ENCODE data around the gene CCS.
"Not testable (repeated sequence)": the region's sequence is repeated elsewhere in the genome, so short reads cannot be mapped to it uniquely, and the experiment has no call there.

Gene CCS

DNA sequence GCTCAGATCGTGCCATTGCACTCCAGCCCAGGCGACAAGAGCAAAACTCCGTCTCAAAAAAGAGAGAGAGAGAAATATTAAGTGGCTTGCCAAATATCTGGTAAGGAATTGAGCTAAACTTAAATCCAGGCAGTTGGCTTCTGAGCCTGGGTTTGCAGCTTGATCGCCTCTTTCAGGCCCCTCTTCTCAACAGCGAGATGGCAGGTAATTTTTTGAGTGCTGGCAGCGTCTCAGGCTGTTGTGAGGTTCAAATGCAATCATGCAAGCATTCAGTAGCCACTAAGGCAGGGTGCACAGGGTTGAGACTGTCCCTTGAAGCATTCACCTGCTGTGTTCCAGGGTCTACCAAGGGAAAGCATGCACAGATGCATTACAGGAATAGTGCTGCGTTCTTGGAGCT, 23.9 kb upstream of the CCS start:
- Mint-ChIP-seq H3K4me3 (peak overlapping the region; percentile 83), H3K9me3 (ENCODE audit: low read depth) (no peaks in the 10 kb centered on the region), H3K4me1 (ENCODE audit: low read depth) (peaks cover 8% of the 10 kb centered on the region), H3K27me3 (no peaks in the 10 kb centered on the region), H3K36me3 (no peaks in the 10 kb centered on the region), H3K27ac (no peak overlapping the region)

DNA sequence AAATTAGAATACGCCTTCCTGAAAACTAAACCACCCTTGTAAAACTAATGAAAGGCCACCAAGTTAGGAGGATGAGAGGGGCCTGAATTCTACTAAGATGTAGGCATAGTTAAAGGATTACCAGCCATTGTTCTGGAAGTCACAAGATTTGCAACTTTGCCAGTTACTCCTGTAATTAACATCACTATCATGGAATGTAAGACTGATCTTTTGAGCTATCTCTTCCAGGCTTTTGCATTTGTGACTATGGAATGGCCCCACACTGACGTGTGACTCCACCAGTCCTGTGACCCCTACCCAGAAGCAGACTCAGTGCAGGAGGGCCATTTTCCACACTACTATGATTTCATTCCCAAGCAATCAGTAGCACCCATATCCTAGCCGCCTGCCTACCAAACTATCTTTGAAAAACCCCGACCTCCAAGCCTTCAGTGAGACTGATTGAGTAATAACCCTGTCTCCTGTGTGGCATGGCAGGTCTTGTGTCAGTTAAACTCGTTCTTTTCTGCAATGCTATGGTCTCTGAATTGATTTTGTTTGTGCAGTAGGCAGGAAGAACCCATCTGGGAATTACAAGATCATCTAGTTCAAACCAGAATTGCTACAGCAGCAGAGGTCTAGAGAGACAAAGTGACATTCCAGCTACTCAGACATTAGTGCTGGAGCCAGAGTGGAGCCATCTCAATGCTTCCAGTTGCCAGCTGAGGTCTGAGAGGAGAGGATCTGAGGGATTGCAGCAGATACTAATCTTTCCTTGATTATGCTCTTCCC, 22.7 kb upstream of the CCS start:
- Mint-ChIP-seq H3K9me3 (ENCODE audit: low read depth) (no peaks in the 10 kb centered on the region), H3K27ac (no peak overlapping the region), H3K36me3 (no peaks in the 10 kb centered on the region), H3K27me3 (no peaks in the 10 kb centered on the region), H3K4me3 (no peak overlapping the region), H3K4me1 (ENCODE audit: low read depth) (peaks cover 8% of the 10 kb centered on the region)

DNA sequence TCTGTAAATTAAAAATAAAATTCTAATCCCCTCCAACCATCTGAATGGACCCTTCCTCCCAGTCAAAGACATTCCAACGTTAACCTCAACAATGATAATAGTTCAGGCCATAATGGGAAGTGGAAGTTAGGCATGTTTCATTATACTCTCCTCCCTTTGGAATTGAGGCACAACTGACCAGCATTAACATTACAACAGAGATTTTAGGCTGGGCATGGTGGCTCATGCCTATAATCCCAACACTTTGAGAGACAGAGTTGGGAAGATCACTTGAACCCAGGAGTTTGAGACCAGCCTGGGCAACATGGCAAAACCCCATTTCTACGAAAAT, 22.2 kb upstream of the CCS start:
- Mint-ChIP-seq H3K4me1 (ENCODE audit: low read depth) (peaks cover 8% of the 10 kb centered on the region), H3K4me3 (no peak overlapping the region), H3K27me3 (no peaks in the 10 kb centered on the region)

DNA sequence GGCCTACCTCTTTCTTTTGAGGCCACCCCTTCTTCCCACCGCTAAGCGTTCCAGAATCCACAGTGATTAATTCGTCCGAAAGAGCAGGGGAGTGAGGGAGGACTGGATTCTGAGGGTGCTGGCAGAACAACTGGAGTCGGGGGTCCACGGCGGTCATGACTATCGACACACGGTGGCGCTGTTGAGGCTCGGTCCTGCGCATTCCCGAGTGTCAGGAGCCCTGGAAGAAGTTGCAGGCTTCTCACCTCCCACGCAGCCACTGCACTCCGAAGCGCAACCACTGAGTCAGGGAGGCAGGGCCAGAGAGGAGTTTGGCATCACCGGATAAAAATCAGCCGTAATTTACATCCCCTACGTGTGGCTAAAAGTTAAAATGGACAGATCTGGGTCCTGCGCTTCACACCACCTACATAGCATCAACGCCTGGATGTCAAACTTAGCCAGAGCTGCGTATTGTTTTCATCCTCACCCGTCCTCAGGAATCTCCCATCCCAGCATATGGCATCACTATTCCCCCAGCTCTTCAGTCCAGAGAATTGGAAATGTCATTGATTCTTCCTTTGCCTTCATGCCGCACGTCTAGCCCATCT, 13.9 kb upstream of the CCS start:
- H3K36me3 Mint-ChIP-seq, result peaks cover 2% of the 10 kb centered on the region
- no peaks in the 10 kb centered on the region for H3K9me3 Mint-ChIP-seq (ENCODE audit: low read depth)
- peaks cover 2% of the 10 kb centered on the region for H3K27me3 Mint-ChIP-seq
- no peak overlapping the region for H3K27ac Mint-ChIP-seq
- H3K4me1 Mint-ChIP-seq (ENCODE audit: low read depth), result peaks cover 10% of the 10 kb centered on the region
- H3K4me3 Mint-ChIP-seq, result peak overlapping the region; percentile 30

More for the DNA sequence above, 22.2 kb upstream of the CCS start:
- H3K9me3 Mint-ChIP-seq (ENCODE audit: low read depth), result no peaks in the 10 kb centered on the region
- H3K27ac Mint-ChIP-seq, result no peak overlapping the region
- no peaks in the 10 kb centered on the region for H3K36me3 Mint-ChIP-seq

DNA sequence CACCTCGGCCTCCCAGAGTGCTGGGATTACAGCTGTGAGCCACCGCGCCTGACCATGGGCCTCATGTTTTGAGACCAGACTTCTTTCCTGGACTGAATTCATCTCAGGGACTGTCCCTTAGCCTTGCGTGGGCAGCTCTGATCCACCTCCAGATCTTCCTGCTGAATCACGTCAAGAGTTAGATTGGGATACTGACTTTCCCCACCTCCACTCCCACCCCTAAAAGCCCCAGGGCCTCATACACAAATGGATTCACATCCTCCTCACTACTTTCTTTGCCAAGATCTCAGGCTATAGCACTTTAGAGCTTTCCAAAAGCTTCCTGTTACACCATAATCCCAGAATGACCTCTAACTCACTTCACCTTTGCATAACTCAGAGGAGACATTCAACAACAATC, 12.2 kb upstream of the CCS start:
- Mint-ChIP-seq H3K36me3 (peaks cover 2% of the 10 kb centered on the region), H3K27me3 (peaks cover 2% of the 10 kb centered on the region), H3K4me3 (no peak overlapping the region), H3K4me1 (ENCODE audit: low read depth) (peaks cover 10% of the 10 kb centered on the region), H3K27ac (no peak overlapping the region), H3K9me3 (ENCODE audit: low read depth) (no peaks in the 10 kb centered on the region)

DNA sequence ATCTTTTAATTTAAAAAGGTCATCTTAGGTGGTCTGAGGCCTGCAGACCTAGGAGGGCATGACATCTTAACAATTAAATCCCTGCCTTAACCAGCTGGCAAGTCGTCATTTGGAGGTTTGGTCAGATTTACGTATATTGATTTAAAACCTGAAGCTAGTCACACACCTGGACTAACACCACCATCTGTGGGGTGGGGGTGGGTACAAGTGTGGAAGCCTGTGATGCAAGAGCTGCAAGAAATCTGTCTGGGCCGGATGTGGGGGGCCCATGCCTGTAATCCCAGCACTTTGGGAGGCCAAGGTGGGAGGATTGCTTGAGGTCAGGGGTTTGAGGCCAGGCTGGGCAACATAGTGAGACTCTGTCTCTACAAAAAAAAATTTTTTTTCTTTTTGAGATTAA, 11.7 kb upstream of the CCS start:
- H3K36me3 Mint-ChIP-seq, result peaks cover 2% of the 10 kb centered on the region
- peaks cover 2% of the 10 kb centered on the region for H3K27me3 Mint-ChIP-seq
- no peak overlapping the region for H3K4me3 Mint-ChIP-seq
- no peaks in the 10 kb centered on the region for H3K9me3 Mint-ChIP-seq (ENCODE audit: low read depth)
- no peak overlapping the region for H3K27ac Mint-ChIP-seq
- H3K4me1 Mint-ChIP-seq (ENCODE audit: low read depth), result peaks cover 10% of the 10 kb centered on the region

DNA sequence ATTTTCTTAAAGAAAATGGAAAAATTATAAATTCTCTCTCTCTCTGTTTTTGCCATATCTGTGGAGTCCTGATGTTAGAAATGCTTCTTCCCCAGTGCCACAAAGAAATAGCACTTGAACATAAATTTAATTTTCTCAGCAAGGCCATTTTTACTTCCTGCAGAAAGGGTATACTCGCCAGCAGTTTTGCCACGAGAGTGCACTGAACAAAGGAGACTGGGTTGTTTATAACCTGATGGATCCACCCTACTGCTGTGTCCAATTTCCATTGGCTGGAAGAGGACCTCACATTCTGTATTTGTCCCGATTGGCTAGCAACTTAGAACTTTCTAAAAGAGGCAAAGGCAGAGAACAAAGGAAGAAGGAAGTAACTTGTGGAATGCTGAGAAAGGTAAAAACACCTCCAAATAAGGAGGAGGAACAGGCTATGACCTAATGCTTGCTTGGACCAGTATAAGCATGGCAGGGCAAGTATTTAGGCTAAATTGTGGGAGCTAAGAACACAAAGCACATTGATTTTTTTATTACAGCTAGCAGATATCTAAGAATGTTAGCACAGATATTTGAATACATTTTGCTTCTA, 10.3 kb upstream of the CCS start:
- H3K27me3 Mint-ChIP-seq; H3K4me3 Mint-ChIP-seq; H3K27ac Mint-ChIP-seq; H3K9me3 Mint-ChIP-seq (ENCODE audit: low read depth); H3K4me1 Mint-ChIP-seq (ENCODE audit: low read depth); H3K36me3 Mint-ChIP-seq: not testable (repeated sequence)

DNA sequence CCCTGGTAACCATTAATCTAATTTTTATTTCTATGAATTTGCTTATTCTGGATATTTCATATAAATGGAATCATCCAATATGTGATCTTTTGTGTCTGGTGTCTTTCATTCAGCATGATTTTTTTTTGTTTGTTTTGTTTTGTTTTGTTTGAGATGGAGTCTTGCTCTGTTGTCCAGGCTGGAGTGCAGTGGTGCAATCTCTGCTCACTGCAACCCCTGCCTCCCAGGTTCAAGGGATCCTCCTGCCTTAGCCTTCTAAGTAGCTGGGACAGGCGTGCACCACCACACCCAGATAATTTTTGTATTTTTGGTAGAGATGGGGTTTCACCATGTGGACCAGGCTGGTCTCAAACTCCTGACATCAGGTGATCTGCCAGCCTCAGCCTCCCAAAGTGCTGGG, 7.5 kb upstream of the CCS start:
- H3K4me1 Mint-ChIP-seq (ENCODE audit: low read depth); H3K4me3 Mint-ChIP-seq: not testable (repeated sequence)

DNA sequence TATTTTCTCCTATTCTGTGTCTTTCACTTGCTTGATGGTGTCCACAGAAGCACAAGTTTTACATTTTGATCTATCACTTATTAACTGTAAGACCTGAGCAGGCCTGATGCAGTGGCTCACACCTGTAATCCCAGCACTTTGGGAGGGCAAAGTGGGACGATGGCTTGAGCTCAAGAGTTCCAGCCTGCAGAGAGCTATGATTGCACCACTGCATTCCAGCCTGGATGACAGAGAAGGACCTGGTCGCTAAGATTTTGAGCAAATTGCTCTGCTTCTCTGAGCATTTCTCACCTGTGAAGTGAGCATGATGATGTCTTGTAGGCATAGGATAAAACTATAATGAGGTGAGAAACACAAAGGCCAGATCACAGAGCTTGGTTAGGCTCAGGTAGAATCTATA, 6.8 kb upstream of the CCS start:
- Mint-ChIP-seq H3K9me3 (ENCODE audit: low read depth) (no peaks in the 10 kb centered on the region), H3K27ac (no peak overlapping the region), H3K27me3 (no peaks in the 10 kb centered on the region), H3K36me3 (peaks cover 2% of the 10 kb centered on the region), H3K4me3 (no peak overlapping the region), H3K4me1 (ENCODE audit: low read depth) (no peaks in the 10 kb centered on the region)

More for the DNA sequence above, 7.5 kb upstream of the CCS start:
- H3K36me3 Mint-ChIP-seq; H3K27ac Mint-ChIP-seq; H3K9me3 Mint-ChIP-seq (ENCODE audit: low read depth); H3K27me3 Mint-ChIP-seq: not testable (repeated sequence)

DNA sequence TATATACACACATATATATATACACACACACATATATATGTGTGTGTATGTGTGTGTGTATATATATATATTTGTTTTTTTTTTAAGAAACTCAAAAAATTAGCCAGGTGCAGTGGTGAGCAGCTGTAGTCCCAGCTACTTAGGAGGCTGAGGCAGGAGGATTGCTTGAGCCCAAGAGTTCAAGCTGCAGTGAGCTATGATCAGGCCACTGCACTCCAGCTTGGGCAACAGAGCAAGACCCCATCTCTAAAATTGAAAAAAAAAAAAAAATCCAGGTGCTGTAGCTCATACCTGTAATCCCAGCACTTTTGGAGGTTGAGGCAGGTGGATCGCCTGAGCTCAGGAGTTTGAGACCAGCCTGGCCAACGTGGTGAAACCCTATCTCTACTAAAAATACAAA, 3.7 kb upstream of the CCS start:
- H3K9me3 Mint-ChIP-seq (ENCODE audit: low read depth); H3K27me3 Mint-ChIP-seq; H3K4me3 Mint-ChIP-seq; H3K27ac Mint-ChIP-seq; H3K36me3 Mint-ChIP-seq: not testable (repeated sequence)
- H3K4me1 Mint-ChIP-seq (ENCODE audit: low read depth), result peaks cover 15% of the 10 kb centered on the region

DNA sequence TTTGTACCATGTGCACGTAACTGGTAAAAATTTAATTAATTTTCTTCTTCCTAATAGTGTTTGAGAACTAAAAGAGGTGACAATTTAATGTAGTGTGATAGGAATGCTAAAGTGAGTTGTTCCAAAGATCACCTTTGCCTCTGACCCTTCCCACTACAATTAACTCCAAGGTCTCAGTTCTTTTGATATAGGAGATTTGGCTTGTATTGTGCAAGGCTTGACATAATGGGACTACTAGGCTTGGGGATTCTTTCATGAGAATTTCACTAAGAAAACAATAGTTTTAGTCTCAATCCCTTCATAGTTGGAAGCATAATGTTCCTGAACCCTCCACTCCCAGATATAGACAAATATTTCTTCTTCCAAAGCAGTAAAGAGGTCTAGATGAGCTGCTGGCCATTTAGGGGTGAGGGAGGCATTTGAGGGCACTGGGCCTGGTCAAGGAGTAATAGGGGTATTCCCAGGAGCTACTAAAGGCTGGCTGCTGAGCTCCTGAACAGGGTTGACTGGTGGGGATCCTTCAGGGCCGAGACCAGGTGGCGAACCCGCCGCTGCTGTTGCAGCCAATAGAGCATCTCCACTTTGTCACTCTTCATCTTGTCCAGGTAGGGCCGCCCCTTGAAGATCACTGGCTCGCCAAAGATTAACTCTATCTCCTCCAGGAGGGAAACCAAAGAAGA, 2.8 kb upstream of the CCS start:
- H3K4me3 Mint-ChIP-seq, result no peak overlapping the region
- no peaks in the 10 kb centered on the region for H3K27me3 Mint-ChIP-seq
- no peaks in the 10 kb centered on the region for H3K9me3 Mint-ChIP-seq (ENCODE audit: low read depth)
- no peaks in the 10 kb centered on the region for H3K36me3 Mint-ChIP-seq
- H3K4me1 Mint-ChIP-seq (ENCODE audit: low read depth), result peaks cover 24% of the 10 kb centered on the region
- no peak overlapping the region for H3K27ac Mint-ChIP-seq

DNA sequence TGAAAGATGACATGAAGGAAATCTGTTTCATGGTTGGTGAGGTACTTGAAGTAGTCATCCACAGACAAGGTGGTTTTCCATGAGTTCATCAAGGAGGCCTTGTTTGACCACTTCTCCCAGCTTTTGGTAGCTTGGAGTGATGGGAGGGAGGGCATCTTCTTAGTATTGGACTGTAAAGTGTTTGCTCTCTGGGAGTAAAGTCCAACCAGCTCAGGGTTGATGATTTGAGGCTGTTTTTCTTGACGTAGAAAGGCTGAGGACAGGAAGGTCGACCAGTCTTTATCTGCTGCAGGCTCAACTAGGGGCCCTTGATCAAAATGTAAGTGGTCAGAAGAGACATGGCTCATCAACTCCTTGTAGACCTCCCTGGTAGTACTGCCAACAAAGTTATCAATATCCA, 1.8 kb upstream of the CCS start:
- no peak overlapping the region for H3K4me3 Mint-ChIP-seq
- H3K27ac Mint-ChIP-seq, result no peak overlapping the region
- H3K9me3 Mint-ChIP-seq (ENCODE audit: low read depth), result no peaks in the 10 kb centered on the region
- H3K4me1 Mint-ChIP-seq (ENCODE audit: low read depth), result peaks cover 33% of the 10 kb centered on the region
- no peaks in the 10 kb centered on the region for H3K36me3 Mint-ChIP-seq
- H3K27me3 Mint-ChIP-seq, result no peaks in the 10 kb centered on the region

DNA sequence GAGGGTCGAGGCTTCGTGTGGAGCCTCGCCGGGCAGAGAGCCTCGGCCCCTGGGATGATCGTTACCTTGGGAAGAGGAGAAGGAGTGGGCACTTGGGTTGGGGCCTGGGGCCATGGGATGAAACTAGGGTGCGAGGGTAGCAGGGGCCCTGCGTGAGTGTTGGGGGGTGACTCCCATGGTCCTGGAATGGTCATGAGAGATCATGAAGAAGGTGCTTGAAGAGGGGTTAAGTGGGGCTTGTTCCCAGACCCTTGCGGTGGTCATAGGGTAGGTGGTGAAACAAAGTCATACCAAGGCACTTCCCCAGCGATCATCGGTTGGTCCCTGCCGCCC, 284 bp downstream of the CCS start:
- Mint-ChIP-seq H3K9me3 (ENCODE audit: low read depth) (no peaks in the 10 kb centered on the region), H3K4me1 (ENCODE audit: low read depth) (peaks cover 38% of the 10 kb centered on the region), H3K4me3 (peak overlapping the region; percentile 100), H3K36me3 (no peaks in the 10 kb centered on the region), H3K27me3 (no peaks in the 10 kb centered on the region), H3K27ac (peak overlapping the region; percentile 99)

DNA sequence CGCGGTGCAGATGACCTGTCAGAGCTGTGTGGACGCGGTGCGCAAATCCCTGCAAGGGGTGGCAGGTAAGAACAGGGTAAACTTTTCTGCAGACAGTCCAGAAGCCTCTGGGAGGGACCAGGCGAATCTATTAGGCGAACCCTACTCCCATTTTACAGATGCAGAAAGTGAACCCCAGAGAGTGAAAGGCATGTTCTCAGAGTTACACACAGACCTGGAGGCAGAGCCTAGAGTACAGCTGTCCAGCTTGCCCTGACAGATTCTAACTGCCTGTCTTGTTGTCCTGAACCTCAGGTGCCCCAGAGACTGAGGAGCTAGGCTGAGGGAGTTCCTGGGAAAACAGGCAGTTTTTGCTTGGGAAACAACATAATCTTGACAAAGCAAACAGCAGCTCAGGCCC, 665 bp downstream of the CCS start:
- peak overlapping the region; percentile 99 for H3K27ac Mint-ChIP-seq
- H3K36me3 Mint-ChIP-seq, result no peaks in the 10 kb centered on the region

DNA sequence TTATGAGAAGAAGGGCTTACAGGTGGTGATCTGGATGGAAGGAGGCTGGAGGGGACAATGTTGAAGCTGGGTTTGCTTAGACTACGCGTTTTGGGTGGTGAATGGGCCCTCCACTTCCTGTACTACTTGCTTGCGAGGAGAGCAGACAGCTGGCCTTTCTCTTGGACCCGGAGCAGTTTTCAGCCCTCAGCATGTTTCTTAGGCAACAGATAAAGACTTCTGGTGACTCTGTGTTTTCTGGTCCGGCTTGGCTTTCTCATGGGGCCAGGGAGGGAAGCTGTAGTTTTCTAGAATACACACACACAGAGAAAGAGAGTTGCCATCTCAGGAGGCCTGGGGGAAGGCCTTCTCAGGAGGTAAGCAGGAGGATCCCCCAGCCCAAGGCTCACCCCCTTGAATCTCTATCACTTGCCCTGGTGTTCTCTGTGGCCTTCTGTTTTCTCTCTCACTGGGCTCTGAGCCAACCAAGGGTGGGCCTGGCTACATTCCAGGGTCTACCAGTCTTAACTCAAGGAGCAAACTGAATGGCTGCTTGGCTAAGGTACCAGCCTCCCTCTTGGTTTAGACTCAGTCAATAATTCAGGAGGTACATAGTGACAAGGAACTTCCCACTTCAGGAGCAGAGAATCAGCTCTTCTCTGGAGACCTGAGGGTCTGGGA, 2.4 kb downstream of the CCS start:
- Mint-ChIP-seq H3K9me3 (ENCODE audit: low read depth) (no peaks in the 10 kb centered on the region), H3K4me1 (ENCODE audit: low read depth) (peaks cover 38% of the 10 kb centered on the region), H3K27ac (peak overlapping the region; percentile 92), H3K4me3 (peak overlapping the region; percentile 76), H3K27me3 (no peaks in the 10 kb centered on the region), H3K36me3 (no peaks in the 10 kb centered on the region)

More for the DNA sequence above, 665 bp downstream of the CCS start:
- Mint-ChIP-seq H3K27me3 (no peaks in the 10 kb centered on the region), H3K9me3 (ENCODE audit: low read depth) (no peaks in the 10 kb centered on the region), H3K4me1 (ENCODE audit: low read depth) (peaks cover 38% of the 10 kb centered on the region), H3K4me3 (peak overlapping the region; percentile 100)
